Parathyroid adenoma (tissue), 2 donors: ENCODE results near the gene CCDC192.

Source experiments
- H2AFZ ChIP-seq: fragments of 300-600 bp; sonication (generic); one replicate; pipeline ENCODE4 v1.7.0; 2017; ENCODE audit warnings: antibody characterized with exemption, mild to moderate bottlenecking
- H3K27ac ChIP-seq: fragments of 300-600 bp; sonication (generic); one replicate; pipeline ENCODE4 v1.7.0; 2017
- H3K27me3 ChIP-seq: fragments of 300-600 bp; sonication (generic); one replicate; pipeline ENCODE4 v1.7.0; 2017; ENCODE audit warnings: low read length; ENCODE audit not compliant: control insufficient read depth, insufficient read depth
- H3K36me3 ChIP-seq: fragments of 300-600 bp; sonication (generic); one replicate; pipeline ENCODE4 v1.7.0; 2017; ENCODE audit warnings: low read length; ENCODE audit not compliant: control insufficient read depth, insufficient read depth
- H3K4me1 ChIP-seq: fragments of 300-600 bp; sonication (generic); one replicate; pipeline ENCODE4 v1.7.0; 2017; ENCODE audit warnings: control low read depth
- H3K4me2 ChIP-seq: fragments of 300-600 bp; sonication (generic); one replicate; pipeline ENCODE4 v1.7.0; 2017; ENCODE audit warnings: low read length
- H3K4me3 ChIP-seq: fragments of 300-600 bp; sonication (generic); one replicate; pipeline ENCODE4 v1.7.0; 2017; ENCODE audit warnings: low read depth, low read length
- H3K79me2 ChIP-seq: fragments of 300-600 bp; sonication (generic); one replicate; pipeline ENCODE4 v1.7.0; 2017; ENCODE audit warnings: control low read depth
- H3K9ac ChIP-seq: fragments of 300-600 bp; sonication (generic); one replicate; pipeline ENCODE4 v1.7.0; 2017; ENCODE audit warnings: mild to moderate bottlenecking
- H3K9me3 ChIP-seq: fragments of 300-600 bp; sonication (generic); one replicate; pipeline ENCODE4 v1.7.0; 2017; ENCODE audit warnings: low read length; ENCODE audit not compliant: control insufficient read depth
- CTCF ChIP-seq: fragments of 300-600 bp; sonication (generic); IDR thresholded peaks from one replicate; pipeline ENCODE4 v1.7.0; 2017; ENCODE audit warnings: antibody characterized with exemption, mild to moderate bottlenecking
- donor health status: primary hyperparathyroidism.

CCDC192 gene

GRCh38 chr5:127892467-127893207, 189.4 kb downstream of the CCDC192 start:
- H3K9me3 ChIP-seq, result no peaks in the 10 kb centered on the region
- no peak overlapping the region for H3K27ac ChIP-seq
- H2AFZ ChIP-seq, result peak overlapping the region; percentile 3
- H3K36me3 ChIP-seq, result no peaks in the 10 kb centered on the region
- no peak overlapping the region for H3K4me3 ChIP-seq
- H3K79me2 ChIP-seq, result no peaks in the 10 kb centered on the region
- TF ChIP-seq CTCF, result no peak
- H3K4me2 ChIP-seq, result no peak overlapping the region
- no peaks in the 10 kb centered on the region for H3K27me3 ChIP-seq
- H3K4me1 ChIP-seq, result peaks cover 8% of the 10 kb centered on the region
- H3K9ac ChIP-seq, result no peak overlapping the region

DNA sequence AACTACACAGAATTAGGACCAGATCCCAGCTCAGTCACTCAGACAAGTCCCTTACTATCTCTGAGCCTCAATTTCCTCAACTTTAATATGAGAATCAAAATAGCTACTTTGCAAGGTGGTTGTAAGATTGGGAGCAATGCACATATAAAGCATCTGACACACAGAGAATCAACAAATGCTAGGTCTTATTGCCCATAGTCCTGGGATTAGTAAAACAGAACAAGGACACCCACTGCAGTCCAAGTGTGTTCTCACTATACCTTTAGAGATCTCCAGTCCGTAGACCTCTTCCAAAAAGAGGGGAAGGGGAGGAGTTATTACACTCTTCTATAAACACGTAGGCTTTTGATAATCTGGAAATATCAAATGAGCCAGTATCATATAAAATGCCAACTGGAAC, 190.0 kb downstream of the CCDC192 start:
- Histone ChIP-seq H3K4me2 (no peak overlapping the region), H3K27ac (no peak overlapping the region), H3K9ac (no peak overlapping the region), H3K27me3 (no peaks in the 10 kb centered on the region), H2AFZ (peak overlapping the region; percentile 3), H3K9me3 (no peaks in the 10 kb centered on the region), H3K4me1 (peaks cover 8% of the 10 kb centered on the region), H3K36me3 (no peaks in the 10 kb centered on the region), H3K4me3 (no peak overlapping the region), H3K79me2 (no peaks in the 10 kb centered on the region)
- no peak for TF ChIP-seq CTCF

- no peaks in the 10 kb centered on the region for H3K27me3 ChIP-seq
- H3K9me3 ChIP-seq, result no peaks in the 10 kb centered on the region
- H3K9ac ChIP-seq, result no peak overlapping the region
- no peaks in the 10 kb centered on the region for H3K79me2 ChIP-seq
- H3K4me1 ChIP-seq, result peaks cover 8% of the 10 kb centered on the region
- H3K4me2 ChIP-seq, result no peak overlapping the region
- H3K27ac ChIP-seq, result no peak overlapping the region
- H3K36me3 ChIP-seq, result no peaks in the 10 kb centered on the region
- TF ChIP-seq CTCF, result no peak
- no peak overlapping the region for H3K4me3 ChIP-seq
- no peak overlapping the region for H2AFZ ChIP-seq
Observed at GRCh38 chr5:127894461-127894860, 191.3 kb downstream of the CCDC192 start.

GRCh38 chr5:127898551-127899213, 195.5 kb downstream of the CCDC192 start:
- no peaks in the 10 kb centered on the region for H3K79me2 ChIP-seq
- H3K4me2 ChIP-seq, result no peak overlapping the region
- H3K27ac ChIP-seq, result no peak overlapping the region
- H3K27me3 ChIP-seq, result no peaks in the 10 kb centered on the region
- H3K9ac ChIP-seq, result no peak overlapping the region
- no peaks in the 10 kb centered on the region for H3K36me3 ChIP-seq
- no peaks in the 10 kb centered on the region for H3K4me1 ChIP-seq
- no peak for TF ChIP-seq CTCF
- no peak overlapping the region for H2AFZ ChIP-seq
- no peak overlapping the region for H3K4me3 ChIP-seq
- H3K9me3 ChIP-seq, result no peaks in the 10 kb centered on the region

GRCh38 chr5:127899214-127899610, 196.0 kb downstream of the CCDC192 start:
- Histone ChIP-seq H3K27me3 (no peaks in the 10 kb centered on the region), H3K4me3 (no peak overlapping the region), H3K36me3 (no peaks in the 10 kb centered on the region), H3K9ac (no peak overlapping the region), H3K4me1 (no peaks in the 10 kb centered on the region), H3K79me2 (no peaks in the 10 kb centered on the region), H3K4me2 (no peak overlapping the region), H3K9me3 (no peaks in the 10 kb centered on the region), H2AFZ (no peak overlapping the region), H3K27ac (no peak overlapping the region)
- no peak for TF ChIP-seq CTCF
